GM21825 (cell line): ENCODE results near the gene CLSTN3.

ENCODE experiments used
- ATAC-seq: cut with Tn5 transposase; IDR thresholded peaks from one replicate; pipeline ENCODE4 v1.9.1; 2021; ENCODE audit warnings: mild to moderate bottlenecking, moderate library complexity; ENCODE audit not compliant: unreplicated experiment

Gene CLSTN3

GRCh38 chr12:7146906-7147305 lies 16.7 kb downstream of the CLSTN3 start:
- ATAC-seq = no peak

DNA sequence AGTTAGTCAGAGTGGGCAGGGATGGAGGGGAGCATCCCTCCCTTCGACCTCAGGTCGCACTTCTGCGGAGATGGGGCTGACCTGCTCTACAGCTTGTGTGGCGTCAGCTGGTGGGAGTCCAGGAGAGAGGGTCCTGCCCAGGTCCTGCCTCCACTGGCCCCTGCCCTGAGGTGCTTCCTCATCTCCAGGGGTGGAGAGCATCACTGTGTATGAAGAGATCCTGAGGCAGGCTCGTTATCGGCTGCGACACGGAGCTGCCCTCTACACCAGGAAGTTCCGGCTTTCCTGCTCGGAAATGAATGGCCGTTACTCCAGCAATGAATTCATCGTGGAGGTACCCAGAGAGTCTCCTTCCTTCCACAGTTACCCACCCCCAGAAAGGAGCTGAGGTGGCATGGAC lies 20.2 kb downstream of the CLSTN3 start:
- ATAC-seq = no peak

GRCh38 chr12:7150841-7151240 lies 20.7 kb downstream of the CLSTN3 start:
- no peak for ATAC-seq

DNA sequence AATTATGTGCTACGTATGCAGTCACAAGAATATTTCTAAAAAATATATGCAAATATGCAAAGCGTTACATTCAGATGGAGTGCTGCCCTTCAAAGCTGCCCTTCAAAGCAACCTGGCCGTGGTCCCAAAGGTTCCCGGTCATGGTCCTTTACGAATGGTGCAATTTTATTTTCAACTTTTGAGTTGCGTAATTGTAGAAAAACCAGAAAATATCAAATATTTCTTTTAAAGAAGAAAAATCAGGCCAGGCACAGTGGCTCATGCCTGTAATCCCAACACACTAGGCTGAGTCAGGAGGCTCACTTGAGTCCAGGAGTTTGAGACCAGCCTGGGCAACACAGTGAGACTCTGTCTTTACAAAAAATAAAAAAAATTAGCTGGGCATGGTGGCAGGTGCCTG lies 21.4 kb downstream of the CLSTN3 start:
- no peak for ATAC-seq

DNA sequence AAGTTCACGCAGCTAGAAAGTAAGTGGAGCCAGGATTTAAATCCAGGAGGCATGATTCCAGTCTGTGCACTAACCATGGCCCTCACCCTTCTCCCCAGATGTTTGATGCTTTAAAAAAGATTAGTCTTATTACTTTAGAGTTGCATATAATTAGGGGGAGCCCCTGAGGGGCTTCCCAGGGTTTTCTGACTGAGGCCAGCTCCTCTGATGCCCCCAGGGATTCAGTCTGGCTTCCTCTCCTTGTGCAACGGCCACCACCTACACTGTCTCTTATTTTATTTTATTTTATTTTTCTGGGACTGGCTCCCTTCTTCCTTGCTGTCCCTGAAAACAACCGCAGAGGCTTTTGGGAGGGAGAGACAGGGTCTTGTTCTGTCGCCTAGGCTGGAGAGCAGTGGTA lies 22.6 kb downstream of the CLSTN3 start:
- no peak for ATAC-seq

- ATAC-seq = no peak
Observed at GRCh38 chr12:7154042-7154441, 23.9 kb downstream of the CLSTN3 start.

DNA sequence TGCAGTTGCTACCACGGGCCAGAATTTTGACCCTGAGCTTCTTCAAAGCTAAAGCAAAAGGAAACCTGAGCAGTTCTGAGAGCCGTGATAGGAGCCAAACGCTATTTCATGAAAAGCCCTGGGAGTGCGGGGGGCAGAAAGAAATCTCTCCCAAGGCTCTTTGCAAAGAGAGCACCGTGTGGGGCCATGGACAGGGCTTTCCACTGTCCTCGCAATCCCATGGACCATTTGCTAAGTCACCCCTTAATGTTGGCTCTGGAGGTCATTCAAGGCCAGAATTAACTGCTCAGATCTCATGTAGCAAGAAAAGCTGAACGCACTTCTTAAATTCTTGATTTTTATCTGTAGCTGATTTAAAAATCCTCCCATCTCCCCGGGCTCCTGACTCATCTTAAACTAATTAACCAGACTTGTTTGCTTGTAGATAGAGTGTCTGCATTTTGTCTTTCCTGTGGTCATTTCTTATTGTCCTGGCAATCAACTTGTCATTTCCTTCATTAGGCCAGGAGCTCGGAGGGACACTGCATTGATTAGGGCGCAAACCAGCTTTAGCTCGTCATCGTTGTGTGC lies 24.8 kb downstream of the CLSTN3 start:
- ATAC-seq = no peak

DNA sequence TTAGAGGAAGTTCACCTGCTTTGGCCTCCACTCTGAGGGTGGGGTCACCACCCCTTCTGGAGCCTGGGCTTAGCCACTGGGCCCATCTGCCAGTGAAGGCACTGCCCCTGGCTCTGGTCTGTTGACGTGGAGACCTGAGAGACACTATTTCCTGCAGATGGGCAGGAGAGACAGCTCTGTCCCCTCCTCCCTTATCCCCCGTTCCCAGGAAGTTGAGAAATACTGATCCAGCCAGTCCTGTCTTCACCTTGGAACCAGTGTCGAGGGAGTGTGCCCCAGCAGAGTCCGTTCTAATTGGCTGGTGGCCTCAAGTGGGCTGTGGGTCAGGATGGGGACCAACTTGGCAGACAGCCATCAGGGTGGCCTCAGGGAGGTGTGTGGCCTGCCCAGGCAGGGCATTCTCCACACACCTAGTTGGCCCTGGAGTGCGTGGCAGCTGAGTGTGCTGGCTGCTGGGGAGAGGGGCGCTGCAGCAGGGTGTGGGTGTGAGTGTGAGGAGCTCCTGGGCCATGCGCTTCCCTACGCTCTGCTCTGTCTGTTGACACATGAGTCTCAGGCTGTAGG lies 25.4 kb downstream of the CLSTN3 start:
- no peak for ATAC-seq

DNA sequence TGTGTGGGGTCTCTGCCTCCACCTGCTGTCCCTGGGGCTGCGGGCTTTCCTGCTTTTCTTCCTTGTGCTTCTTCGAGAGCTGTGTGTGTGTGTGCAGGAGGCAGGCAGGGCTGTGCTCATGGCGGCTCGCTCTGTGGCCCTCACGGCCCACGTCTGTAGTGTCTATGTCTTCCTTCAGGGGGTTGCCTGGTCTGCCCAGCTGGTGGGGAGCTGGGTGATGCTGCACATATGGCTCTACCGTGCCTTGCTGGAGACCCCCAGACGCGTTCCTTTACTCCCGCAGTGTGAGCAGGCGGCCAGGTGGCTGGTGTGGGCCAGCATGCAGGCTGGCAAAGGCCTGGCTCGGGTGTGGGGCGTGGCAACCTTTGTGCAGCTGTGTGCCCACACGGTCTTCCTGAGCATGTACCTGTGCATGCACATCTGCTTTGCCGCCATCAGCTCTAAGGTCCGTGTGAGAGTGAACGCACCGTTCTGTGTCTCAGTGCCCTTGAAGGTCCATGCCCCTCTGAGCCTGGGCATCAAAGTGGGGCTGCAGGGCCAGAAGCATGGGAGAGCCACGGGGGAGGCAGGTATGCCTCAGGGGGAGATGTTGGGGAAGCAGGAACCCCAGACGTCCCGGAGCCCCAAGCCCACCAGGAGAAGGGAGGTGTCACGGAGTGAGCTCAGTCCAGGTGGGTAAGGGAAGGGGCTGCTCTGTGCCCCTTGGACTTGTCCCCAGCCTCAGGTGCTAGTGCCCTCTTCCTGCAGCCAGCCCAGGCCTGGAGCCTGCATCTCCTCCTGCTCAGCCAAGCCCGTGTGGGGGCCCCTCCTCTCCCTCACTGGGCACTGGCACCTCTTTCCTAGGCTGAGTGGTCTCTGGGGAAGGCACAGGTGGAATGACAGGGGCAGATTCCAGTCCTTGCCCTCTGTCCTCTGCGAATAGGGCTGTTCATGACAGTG lies 26.4 kb downstream of the CLSTN3 start:
- no peak for ATAC-seq

GRCh38 chr12:7157391-7157790 lies 27.2 kb downstream of the CLSTN3 start:
- ATAC-seq = no peak

DNA sequence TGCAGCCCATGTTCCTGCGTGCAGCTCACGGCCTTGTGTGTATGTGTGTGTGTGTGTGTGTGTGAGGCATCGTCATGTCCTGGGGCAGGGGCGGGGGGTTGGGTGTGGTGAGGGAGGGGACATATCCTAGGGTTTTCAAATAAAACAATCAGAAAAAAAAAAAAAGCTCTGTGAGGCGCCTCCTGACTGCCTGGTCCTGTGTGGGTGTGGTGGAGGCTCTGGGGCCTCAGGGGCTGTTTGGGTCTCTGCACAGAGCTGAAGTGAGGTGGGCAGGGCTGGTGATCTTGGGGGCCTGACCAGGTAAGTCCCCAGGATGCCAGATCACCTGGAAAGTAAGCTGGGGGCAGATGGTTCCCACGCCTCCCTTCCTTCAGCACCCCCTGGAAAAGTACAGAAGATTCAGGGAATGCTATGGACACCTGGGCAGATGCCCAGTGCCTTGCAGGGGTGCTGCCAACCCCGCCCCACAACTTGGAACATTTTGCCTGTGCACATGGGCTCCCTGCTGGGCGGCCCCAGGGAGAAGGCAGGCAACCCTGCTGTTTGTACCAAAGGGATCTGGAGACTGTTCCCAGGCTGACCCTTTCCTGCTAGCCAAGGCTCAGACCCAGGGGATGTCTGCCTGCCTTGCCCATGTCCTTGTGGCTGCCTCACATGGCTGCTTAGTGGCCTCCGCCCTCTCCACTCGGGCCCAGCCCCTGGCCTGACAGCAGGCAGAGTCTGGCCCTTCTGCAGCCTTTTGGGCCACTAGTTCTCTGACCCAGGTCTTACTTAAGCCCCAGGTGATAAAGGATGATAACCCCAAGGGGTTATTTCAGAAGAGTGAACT lies 28.8 kb downstream of the CLSTN3 start:
- ATAC-seq = no peak

DNA sequence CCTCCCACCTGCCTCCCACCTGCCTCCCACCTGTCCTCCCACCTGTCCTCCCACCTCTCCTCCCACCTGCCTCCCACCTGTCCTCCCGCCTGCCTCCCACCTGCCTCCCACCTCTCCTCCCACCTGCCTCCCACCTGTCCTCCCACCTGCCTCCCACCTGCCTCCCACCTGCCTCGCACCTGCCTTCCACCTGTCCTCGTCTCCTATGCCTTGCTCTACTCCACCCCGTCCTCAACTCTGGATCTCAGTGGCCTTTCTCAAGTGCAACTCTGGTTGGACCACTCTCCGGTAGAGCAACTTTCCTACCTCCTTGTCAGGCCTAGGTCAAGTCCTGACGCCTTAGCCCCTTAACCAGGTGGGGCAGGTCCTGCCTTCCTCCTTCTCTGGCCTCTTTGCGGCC lies 30.0 kb downstream of the CLSTN3 start:
- ATAC-seq = no peak

- no peak for ATAC-seq
Observed at GRCh38 chr12:7161327-7161726, 31.2 kb downstream of the CLSTN3 start.

DNA sequence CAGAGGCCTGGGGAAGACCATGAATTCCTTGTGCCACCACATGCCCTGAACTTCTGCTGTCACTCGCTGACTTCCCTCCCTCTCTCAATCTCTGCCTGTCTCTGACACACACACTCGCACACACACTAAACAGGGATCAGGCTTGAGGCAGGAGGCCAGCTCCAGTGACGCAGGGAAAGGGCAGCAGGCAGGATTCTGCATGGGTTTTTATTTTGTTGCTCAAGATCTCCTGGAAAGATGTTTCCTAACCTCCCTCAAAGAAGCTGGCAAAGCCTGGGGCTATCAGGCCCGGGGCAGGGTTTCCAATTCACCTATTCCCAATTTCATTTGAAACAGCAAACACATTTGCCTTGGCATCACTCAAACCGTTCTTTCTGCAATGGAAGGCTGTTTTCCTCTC lies 31.6 kb downstream of the CLSTN3 start:
- no peak for ATAC-seq

GRCh38 chr12:7162691-7163114 lies 32.5 kb downstream of the CLSTN3 start:
- no peak for ATAC-seq

DNA sequence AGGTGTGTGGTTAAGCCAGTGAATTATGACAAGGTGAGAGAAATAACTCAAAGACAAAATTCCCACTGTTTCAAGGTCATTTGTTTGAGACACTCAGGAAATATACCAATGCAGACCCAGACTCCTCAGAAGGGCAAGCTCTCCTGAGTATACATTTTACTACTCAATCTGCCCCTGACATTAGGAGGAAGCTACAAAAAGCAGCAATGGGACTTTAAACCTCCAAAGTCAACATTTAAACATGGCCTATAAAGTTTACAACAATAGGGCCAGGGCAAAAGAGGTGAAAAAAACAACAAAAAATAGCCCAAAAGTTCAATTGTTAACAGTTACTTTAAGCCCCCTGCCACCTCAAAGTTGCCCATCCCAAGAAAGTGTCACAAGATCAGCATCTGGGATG lies 39.8 kb downstream of the CLSTN3 start:
- no peak for ATAC-seq

DNA sequence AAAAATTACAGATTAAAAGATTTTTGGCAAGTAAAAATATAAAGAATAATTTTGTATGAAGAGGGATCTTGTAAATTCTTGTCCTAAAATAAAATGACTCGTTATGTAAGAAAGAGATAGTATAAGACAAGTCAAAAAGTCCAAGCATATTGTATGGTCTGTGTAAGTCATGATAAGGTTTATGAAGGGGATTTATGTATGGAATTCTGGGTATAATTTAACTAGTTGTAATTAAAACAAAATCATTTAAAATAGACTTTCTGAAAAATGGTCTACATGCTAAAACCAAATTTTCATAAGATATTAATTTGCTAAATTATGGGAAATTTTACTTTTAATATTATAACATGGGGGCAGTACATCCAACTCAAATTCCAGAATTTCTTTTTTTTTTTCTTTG lies 41.7 kb downstream of the CLSTN3 start:
- no peak for ATAC-seq

GRCh38 chr12:7175493-7175892 lies 45.3 kb downstream of the CLSTN3 start:
- no peak for ATAC-seq

- no peak for ATAC-seq
Observed at GRCh38 chr12:7176595-7176994, 46.4 kb downstream of the CLSTN3 start.

DNA sequence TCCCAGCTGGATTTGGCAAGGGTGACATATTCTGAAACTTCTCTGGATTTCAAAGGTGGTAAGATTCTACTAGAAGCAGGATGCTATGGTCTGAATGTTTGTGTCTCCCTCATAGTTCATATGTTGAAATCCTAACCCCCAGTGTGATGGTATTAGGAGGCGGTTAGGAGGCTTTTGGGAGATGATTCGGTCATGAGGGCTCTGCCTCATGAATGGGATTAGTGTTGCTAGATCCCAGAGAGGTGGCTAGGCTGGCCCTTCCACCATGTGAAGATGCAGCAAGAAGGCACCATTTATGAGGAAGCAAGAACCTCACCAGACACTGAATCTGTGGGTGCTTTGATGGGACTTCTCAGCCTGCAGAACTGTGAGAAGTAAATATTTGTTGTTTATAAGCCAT lies 48.3 kb downstream of the CLSTN3 start:
- no peak for ATAC-seq

DNA sequence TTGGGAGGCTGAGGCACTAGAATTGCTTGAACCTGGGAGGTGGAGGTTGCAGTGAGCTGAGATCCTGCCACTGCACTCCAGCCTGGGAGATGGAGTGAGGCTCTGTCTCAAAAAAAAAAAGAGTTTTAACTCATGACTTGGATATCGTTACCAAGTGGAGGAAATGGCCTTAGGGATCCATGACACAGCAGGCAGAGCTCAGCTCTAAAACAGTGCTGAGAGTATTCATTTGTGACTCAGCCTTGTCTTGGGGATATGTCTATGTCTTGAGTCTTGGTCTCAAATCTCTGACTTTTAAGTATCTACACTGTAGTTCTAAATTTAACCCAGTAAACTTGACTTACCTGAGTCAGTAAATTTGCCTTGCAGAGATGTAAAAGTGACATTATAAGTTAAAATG lies 50.5 kb downstream of the CLSTN3 start:
- no peak for ATAC-seq
